B cell (primary cell): ENCODE measurements around the gene MYD88. TPM values are rescaled to one million over a fixed set of nuclear protein-coding genes. Genes with fewer than 3 reads are reported as not detected.

Experiments
- ATAC-seq: fragments of 200-7000 bp; cut with Tn5 transposase; one replicate; pipeline ENCODE4 v1.10.0; 2021; ENCODE audit warnings: low read depth, mild to moderate bottlenecking, moderate number of reproducible peaks, moderate library complexity
- CTCF ChIA-PET: fragments of 350-600 bp; sonication (Branson Sonifier 250); formaldehyde crosslinking; loops from one replicate; lab custom pipeline; 2021; ENCODE audit warnings: antibody characterized with exemption, inconsistent platforms; lab: Charles Lee
- POLR2A ChIA-PET: fragments of 350-600 bp; sonication (Branson Sonifier 250); formaldehyde crosslinking; loops from one replicate; lab custom pipeline; 2021; ENCODE audit warnings: antibody characterized with exemption; lab: Charles Lee
- DNase-seq: peaks from one replicate; pipeline ENCODE4 v3.0.0; 2013
- H2AFZ ChIP-seq: 2 replicates; pipeline ENCODE4 v1.6.1; 2012; ENCODE audit warnings: mild to moderate bottlenecking, low read depth, low read length; ENCODE audit not compliant: insufficient read depth, poor library complexity, severe bottlenecking
- H3K27ac ChIP-seq, 2 donors: 1 replicate in 1 of 2; 2 replicates in 1 of 2; pipeline ENCODE4 v1.5.1; 2012 to 2013; ENCODE audit warnings: low read length in 2 of 2, mild to moderate bottlenecking in 2 of 2, moderate library complexity in 1 of 2
- H3K27me3 ChIP-seq, 4 experiments: fragments of 200-600 bp in 1 of 4; sonication (generic) in 1 of 4; replicated peaks in 1 of 4; 1 replicate in 2 of 4; 2 replicates in 2 of 4; pipeline versions ENCODE4 v1.6.1 to v1.7.0; 2013 to 2016; ENCODE audit warnings: low read length in 3 of 4, mild to moderate bottlenecking in 2 of 4, mixed read lengths in 1 of 4, moderate library complexity in 1 of 4; ENCODE audit not compliant: insufficient read depth in 4 of 4, control insufficient read depth in 3 of 4; ENCODE audit errors: control extremely low read depth in 1 of 4
- H3K36me3 ChIP-seq, 2 experiments: replicated peaks in 1 of 2; 1 replicate in 1 of 2; 2 replicates in 1 of 2; pipeline versions ENCODE4 v1.6.1 to v1.7.1; 2013; ENCODE audit warnings: low read length in 1 of 2; ENCODE audit not compliant: insufficient read depth in 2 of 2, control insufficient read depth in 1 of 2; ENCODE audit errors: control extremely low read depth in 1 of 2, extremely low read depth in 1 of 2
- H3K4me1 ChIP-seq, 2 donors: fragments of 200-600 bp in 1 of 2; sonication (generic) in 1 of 2; 1 replicate in 1 of 2; 2 replicates in 1 of 2; pipeline versions ENCODE4 v1.5.1 to v1.6.1; 2013 to 2017; ENCODE audit warnings: low read length in 2 of 2; ENCODE audit not compliant: control insufficient read depth in 2 of 2, insufficient read depth in 2 of 2
- H3K4me2 ChIP-seq: replicated peaks from 2 replicates; pipeline ENCODE3; 2012; ENCODE audit warnings: mild to moderate bottlenecking, low read depth, low read length; ENCODE audit not compliant: poor library complexity, severe bottlenecking
- H3K4me3 ChIP-seq, 5 experiments: fragments of 200-600 bp in 1 of 5; sonication (generic) in 1 of 5; 1 replicate in 3 of 5; 2 replicates in 2 of 5; pipeline versions ENCODE4 v1.5.1 to v1.7.0; 2011 to 2016; ENCODE audit warnings: low read length in 4 of 5, mild to moderate bottlenecking in 4 of 5, low read depth in 2 of 5, control low read depth in 1 of 5, moderate library complexity in 1 of 5; ENCODE audit not compliant: insufficient read depth in 1 of 5; ENCODE audit errors: control extremely low read depth in 1 of 5, extremely low read depth in 1 of 5
- H3K79me2 ChIP-seq: fragments of 200-600 bp; sonication (generic); one replicate; pipeline ENCODE4 v1.6.0; 2016; ENCODE audit warnings: low read length; ENCODE audit not compliant: control insufficient read depth, insufficient read depth
- H3K9ac ChIP-seq: fragments of 200-600 bp; sonication (generic); 2 replicates; pipeline ENCODE4 v1.6.1; 2017; ENCODE audit warnings: mild to moderate bottlenecking, low read length, moderate library complexity
- H3K9me3 ChIP-seq, 3 donors: one replicate each; pipeline versions ENCODE4 v1.6.1 to v1.7.1; 2013; ENCODE audit warnings: low read length in 2 of 3; ENCODE audit not compliant: control insufficient read depth in 2 of 3, insufficient read depth in 1 of 3; ENCODE audit errors: control extremely low read depth in 1 of 3
- H4K20me1 ChIP-seq: 2 replicates; pipeline ENCODE4 v1.6.0; 2012; ENCODE audit warnings: mild to moderate bottlenecking, low read length; ENCODE audit not compliant: insufficient read depth, control insufficient read depth, poor library complexity, severe bottlenecking
- H3K27ac Mint-ChIP-seq: one replicate; pipeline ENCODE4 v1.8.0; 2021; ENCODE audit warnings: mixed read lengths
- H3K27me3 Mint-ChIP-seq: one replicate; pipeline ENCODE4 v1.8.0; 2021; ENCODE audit warnings: mixed read lengths
- H3K4me1 Mint-ChIP-seq: one replicate; pipeline ENCODE4 v1.8.0; 2021; ENCODE audit warnings: mixed read lengths
- H3K4me3 Mint-ChIP-seq: one replicate; pipeline ENCODE4 v1.8.0; 2021; ENCODE audit warnings: mixed read lengths
- H3K9me3 Mint-ChIP-seq: one replicate; pipeline ENCODE4 v1.8.0; 2022; ENCODE audit warnings: mixed read lengths; ENCODE audit not compliant: insufficient read depth
- CTCF ChIP-seq: fragments of 200-600 bp; IDR thresholded peaks from one replicate; pipeline ENCODE4 v1.8.0; 2022; ENCODE audit warnings: antibody characterized with exemption, mild to moderate bottlenecking
- EZH2 ChIP-seq: IDR thresholded peaks from 2 replicates; pipeline ENCODE4 v1.6.1; 2012; ENCODE audit warnings: borderline replicate concordance, low read depth, mild to moderate bottlenecking, moderate library complexity, low read length; ENCODE audit not compliant: insufficient read depth, poor library complexity, severe bottlenecking
- WGBS: methylation state at CpG from one replicate; pipeline ENCODE4 v1.1.5; 2013; ENCODE audit warnings: missing lambda C conversion rate; ENCODE audit not compliant: insufficient coverage; 5-methylcytosine and 5-hydroxymethylcytosine counted together
- intact Hi-C: fragments of 100-400 bp; cut with micrococcal nuclease; formaldehyde crosslinking; loops from one replicate; pipeline ENCODE4 v1.10.0; 2022
- polyA plus RNA-seq: library from polyadenylated mRNA; depleted of rRNA; stranded (reverse); fragments of >200 nt; gene quantifications from 2 replicates; pipeline ENCODE4 v1.2.3, GENCODE V29; 2012
- total RNA-seq, 2 donors: library from RNA; stranded (reverse); fragments of 120-200 nt in 1 of 2; gene quantifications; 1 replicate in 1 of 2; 2 replicates in 1 of 2; pipeline versions ENCODE4 v1.2.3 to v1.2.4, GENCODE V29; 2013 to 2022

The MYD88 gene
- total and polyA plus RNA-seq, 2 donors (not counting 1 experiment from before 2014, with no cell fraction given), result 48.0 to 52.3 TPM

GRCh38 chr3:38170722-38171121 lies 32.3 kb downstream of the MYD88 start:
- TF ChIP-seq CTCF (no peak), EZH2 (no peak)
- H3K27ac Mint-ChIP-seq, result no peak overlapping the region
- H3K4me3 ChIP-seq, result no peak overlapping the region
- ATAC-seq, result no peak
- no peaks in the 10 kb centered on the region for H3K27me3 Mint-ChIP-seq
- no peaks in the 10 kb centered on the region for H3K9me3 Mint-ChIP-seq
- no peaks in the 10 kb centered on the region for H3K27me3 ChIP-seq
- ChIA-PET CTCF (interaction anchor here (1.1 kb wide), 1 partner anchor 14 kb away, joined by 3 read pairs; no protein-coding TSS in a partner anchor), POLR2A (no interaction called here)
- H3K27ac ChIP-seq, result no peak overlapping the region
- H2AFZ ChIP-seq, result no peak overlapping the region
- peaks cover 100% of the 10 kb centered on the region for H3K79me2 ChIP-seq
- no peak overlapping the region for H3K9ac ChIP-seq
- DNase-seq, result no peak
- WGBS, result 100% methylated on average over 4 of the region's 4 CpGs
- peaks cover 56% of the 10 kb centered on the region for H4K20me1 ChIP-seq
- intact Hi-C loops, result no loop called here
- no peak overlapping the region for H3K4me3 Mint-ChIP-seq
- peaks cover 71% of the 10 kb centered on the region for H3K4me1 Mint-ChIP-seq
- no peaks in the 10 kb centered on the region for H3K9me3 ChIP-seq
- peaks cover 19 to 21% of the 10 kb centered on the region in 2 donors for H3K4me1 ChIP-seq
- no peaks in the 10 kb centered on the region for H3K36me3 ChIP-seq
- no peak overlapping the region for H3K4me2 ChIP-seq

- H3K4me1 Mint-ChIP-seq, result peaks cover 67% of the 10 kb centered on the region
- H3K4me3 ChIP-seq, result no peak overlapping the region
- H3K4me2 ChIP-seq, result no peak overlapping the region
- WGBS, result no CpG with 5 or more reads among the region's 2 CpGs
- ChIA-PET CTCF (no interaction called here), POLR2A (no interaction called here)
- peaks cover 12 to 16% of the 10 kb centered on the region in 2 donors for H3K4me1 ChIP-seq
- no peaks in the 10 kb centered on the region for H3K9me3 Mint-ChIP-seq
- no peak overlapping the region for H3K27ac Mint-ChIP-seq
- no peak overlapping the region for H3K27ac ChIP-seq
- TF ChIP-seq EZH2, result no peak
- TF ChIP-seq CTCF, result no peak
- H3K27me3 Mint-ChIP-seq, result no peaks in the 10 kb centered on the region
- ATAC-seq, result no peak
- H3K4me3 Mint-ChIP-seq, result no peak overlapping the region
- intact Hi-C loops, result no loop called here
- H3K36me3 ChIP-seq, result no peaks in the 10 kb centered on the region
- H3K79me2 ChIP-seq, result peaks cover 92% of the 10 kb centered on the region
- H3K9me3 ChIP-seq, result no peaks in the 10 kb centered on the region
- DNase-seq, result no peak
- H4K20me1 ChIP-seq, result peaks cover 59% of the 10 kb centered on the region
- H3K27me3 ChIP-seq, result no peaks in the 10 kb centered on the region
- no peak overlapping the region for H2AFZ ChIP-seq
- no peak overlapping the region for H3K9ac ChIP-seq
These were observed 33.2 kb downstream of the MYD88 start for GRCh38 chr3:38171622-38172021.
